Glomerular visceral epithelial cell (primary cell): ENCODE measurements around the gene RUBCNL.

Experiments used
- DNase-seq: peaks from one replicate; pipeline ENCODE4 v3.0.0-alpha.2; 2016; ENCODE audit errors: extremely low spot score

Gene RUBCNL

DNA sequence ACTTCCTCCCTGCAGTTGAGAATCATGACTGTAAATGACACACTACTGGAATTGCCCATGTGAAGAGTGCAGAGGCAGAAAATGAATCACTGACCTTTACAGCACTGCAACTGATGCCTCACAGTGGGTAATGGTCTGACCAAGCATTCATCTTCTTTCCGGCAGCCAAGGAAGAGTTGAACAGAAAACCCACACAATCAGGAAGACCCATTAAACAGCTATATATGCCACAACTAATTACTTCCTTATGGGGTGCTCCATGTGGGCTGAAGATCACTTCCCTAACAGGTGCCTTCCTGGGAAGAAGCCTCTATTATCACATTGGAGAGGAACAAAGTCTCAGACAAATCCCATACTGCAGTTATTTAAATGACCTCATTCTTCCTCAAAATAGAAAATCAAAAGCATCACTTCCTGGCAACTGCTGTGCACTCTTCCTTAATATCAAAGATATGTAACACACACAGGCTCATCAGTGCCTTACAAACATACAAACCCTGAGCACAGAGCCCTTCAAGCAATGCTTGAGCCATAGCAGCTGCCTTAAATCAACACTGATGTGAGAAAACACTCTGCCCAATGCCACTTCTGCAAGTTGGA is 45.8 kb downstream of the RUBCNL start:
- peak; percentile 73 for DNase-seq

DNA sequence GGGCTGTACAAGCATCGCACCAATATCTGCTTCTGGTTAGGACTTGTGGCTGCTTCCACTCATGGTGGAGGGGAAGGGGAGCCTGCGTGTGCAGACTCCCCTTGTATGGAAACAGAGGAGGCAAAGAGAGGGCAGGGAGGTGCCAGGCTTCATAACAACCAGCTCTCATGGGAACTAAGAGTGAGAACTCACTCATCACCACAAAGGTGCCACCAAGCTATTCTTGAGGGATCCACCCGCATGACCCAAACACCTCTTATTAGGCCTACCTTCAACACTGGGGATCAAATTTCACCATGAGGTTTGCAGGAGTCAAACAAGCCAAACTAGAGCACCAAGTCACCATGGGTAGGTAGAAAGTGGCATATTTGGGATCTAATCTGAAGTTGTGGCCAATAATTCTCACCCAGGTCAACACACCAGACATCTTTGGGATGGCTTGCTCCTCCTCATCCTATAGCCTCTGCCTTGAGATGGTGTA is 46.4 kb downstream of the RUBCNL start:
- DNase-seq, result no peak

DNA sequence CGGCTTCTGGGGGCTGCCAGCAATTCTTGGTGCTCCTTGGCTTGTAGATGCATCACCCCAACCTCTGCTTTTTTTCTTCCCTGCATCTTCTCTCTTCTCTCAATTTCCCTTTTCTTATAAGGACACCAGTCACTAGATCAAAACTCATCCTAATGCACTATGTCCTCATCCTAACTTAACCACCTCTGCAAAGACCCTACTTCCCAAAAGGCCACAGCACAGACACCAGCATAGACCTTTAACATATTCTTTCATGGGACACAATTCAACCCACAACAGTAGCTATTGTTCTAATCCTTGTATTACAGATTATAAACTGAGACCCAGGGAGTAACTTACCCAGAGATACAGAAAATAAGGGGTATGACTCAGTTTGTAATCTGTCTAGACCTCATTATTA is 47.0 kb downstream of the RUBCNL start:
- no peak for DNase-seq

DNA sequence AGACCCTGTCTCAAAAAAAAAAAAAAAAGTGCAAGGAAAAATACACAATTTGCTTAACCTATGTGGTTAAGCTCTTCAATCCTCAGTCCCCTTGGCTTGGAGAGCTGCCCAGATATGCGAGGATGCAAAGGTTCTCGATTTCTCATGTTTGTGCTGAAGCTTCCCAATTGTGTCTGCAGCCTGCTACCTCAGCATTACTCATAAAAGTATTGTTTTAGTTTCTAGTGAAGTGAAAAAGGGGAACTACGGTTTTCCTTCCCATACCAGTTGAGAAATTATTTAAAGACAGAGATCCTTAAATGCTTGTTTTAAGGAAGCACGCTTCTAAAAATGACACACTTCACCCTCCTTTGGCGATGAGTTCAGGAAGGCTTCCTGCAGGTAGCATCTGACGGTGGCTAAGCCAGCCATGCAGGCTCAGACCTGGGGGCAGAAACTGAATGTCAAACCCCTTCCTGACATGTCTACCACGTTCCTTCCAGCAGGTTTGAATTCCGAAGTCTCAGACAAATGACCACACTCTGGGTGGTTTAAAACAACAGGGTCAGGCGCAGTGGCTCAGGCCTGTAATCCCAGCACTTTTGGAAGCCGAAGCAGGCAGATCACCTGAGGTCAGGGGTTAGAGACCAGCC is 47.9 kb downstream of the RUBCNL start:
- peak; percentile 98 for DNase-seq

DNA sequence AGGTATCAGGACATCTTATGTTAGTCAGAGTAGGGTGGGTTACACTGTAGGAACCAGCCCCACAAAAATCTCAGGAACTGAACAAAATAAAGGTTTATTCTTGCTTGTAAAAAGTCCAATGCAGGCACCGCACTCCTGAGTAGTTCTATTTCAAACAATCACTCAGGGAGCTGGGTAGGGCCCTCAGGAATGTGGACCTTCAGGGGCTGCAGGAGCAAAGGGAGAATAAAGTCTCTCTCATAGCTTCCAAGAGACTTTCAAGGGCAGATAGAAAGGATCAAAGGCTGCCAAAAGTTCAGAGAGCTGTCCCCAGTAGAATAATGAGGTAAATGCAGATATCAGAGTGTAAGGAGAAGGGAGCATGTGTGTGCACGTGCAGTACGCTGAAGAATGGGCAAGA is 49.4 kb downstream of the RUBCNL start:
- no peak for DNase-seq

DNA sequence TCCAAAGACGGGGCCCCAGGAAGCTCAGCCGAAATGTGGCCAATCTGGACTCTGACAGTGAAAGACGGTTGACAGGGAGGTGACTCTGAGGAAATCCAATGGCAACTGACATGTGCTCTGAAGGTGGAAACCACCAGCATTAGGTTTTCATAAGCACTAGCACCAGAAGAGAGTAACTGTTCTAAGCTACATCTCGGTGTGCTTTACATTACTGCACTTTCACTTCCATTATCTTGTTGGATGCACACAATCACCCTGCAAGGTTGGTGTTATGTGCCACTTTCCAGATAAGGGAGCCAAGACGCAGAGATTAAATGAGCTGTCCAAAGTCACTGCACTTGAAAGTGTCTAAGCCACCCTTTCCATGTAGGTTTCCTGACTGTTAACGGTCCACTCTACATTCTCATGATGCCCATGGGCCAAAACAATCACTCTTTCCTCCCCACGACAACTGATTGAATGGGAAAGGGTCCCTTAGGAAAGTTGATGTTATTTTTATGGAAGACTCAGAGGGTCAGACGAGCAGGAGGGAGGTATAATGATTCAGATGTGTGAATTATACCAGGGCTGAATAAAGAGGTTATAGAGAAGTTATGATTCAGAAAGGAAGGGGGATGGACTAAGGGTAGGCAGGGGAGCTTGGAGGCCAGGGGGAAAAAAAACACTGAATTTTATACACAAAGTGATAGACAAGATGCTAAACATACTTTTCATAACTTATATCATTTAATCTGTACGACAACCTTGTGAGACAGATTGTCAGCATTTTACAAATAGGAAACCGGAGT is 52.8 kb downstream of the RUBCNL start:
- DNase-seq, result no peak

DNA sequence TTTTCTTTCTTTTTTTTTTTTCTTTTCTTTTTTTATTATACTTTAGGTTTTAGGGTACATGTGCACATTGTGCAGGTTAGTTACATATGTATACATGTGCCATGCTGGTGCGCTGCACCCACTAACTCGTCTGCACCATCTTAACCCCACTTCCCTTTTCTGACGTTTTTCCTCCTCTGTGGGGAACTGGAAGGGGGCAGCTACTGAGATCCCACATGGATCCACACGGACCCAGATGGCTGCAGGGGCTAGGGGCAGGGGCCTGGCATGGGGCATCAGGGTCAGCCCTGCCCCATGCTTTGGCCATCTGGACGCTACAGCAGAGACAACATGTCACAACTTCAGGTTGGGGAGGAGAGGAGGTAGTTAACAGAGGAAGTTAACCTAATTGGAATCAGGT is 54.3 kb downstream of the RUBCNL start:
- no peak for DNase-seq

DNA sequence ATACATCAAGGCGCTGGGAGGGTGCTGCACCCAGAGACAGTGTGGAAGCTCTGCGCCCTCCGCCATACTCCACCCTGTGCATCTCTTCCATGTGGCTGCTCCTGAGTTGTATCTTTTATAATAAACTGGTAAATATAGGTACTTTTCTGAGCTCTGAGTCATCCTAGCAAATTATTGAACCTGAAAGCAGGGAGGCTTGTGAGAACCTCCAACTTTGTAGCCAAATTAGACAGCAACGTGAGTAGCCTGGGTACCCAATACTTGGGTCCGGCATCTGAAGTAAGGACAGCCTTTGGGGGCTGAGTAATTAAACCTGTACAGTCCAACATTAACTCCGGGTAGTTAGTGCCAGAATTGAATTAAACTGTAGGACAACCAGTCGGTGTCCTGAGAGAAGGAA is 57.4 kb downstream of the RUBCNL start:
- no peak for DNase-seq

DNA sequence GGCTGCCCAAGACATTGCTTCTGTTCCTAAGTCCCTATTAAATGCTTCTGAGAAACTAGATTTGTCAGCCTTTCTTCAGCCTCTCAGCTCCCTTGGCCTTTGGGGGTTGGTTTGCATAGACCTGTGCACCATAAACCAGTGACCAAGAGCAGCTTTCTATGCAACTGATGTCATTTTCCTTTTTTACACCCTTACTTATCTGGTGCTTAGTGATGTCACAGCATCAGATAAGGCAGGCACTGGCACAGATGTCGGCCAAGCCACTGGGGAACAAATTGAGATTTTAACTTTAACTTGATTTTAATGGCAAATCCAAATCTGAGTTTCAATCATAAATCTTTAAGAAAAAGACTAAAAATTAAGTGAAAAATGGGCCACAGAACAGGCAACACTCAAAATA is 59.8 kb downstream of the RUBCNL start:
- DNase-seq, result no peak

DNA sequence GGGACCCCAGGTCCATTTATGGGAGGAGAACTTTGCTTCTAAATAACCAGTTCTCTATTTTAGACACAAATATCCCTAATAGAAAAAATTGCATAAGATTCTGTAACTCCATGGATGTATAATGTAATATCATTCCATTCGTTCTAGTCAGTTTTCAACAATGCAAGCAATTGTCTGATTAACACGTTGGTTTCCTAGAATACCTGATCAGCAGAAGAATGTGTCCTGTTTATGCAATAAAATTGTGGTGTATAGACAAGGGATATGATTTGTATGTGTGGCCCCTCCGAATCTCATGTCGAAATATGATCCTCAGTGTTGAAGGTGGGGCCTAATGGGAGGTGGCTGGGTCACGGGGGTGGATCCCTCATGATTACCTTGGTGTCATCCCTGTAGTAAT is 62.1 kb downstream of the RUBCNL start:
- DNase-seq, result no peak

DNA sequence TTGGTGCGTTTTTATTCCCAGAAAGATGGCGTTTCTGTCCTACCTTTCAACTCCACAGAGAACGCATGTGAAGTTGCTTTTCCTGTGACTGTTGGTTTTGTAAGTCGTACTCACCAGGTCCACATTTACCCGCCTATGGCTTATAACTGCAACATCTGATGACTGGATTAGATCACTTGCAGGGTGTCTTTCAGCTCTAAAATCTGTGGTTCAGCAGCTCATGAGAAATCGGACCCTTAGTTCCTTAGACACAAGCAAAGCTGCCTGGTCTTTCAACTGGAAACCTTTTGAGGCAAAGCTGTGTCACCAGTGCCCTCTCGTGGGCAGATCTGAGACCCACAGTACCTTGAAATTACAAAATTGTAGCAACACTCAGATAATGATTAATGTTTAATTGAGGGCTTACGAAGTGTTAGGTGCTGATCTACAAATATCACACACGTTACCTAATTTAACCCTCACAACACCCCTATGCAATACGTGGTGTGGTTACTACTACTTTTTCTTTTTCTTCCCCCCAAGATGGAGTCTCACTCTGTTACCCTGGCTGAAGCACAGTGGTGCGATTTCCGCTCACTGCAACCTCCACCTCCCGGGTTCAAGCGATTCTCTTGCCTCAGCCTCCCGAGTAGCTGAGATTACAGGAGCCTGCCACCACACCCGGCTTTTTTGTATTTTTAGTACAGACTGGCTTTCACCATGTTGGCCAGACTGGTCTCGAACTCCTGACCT is 65.4 kb downstream of the RUBCNL start:
- peak; percentile 57 for DNase-seq

DNA sequence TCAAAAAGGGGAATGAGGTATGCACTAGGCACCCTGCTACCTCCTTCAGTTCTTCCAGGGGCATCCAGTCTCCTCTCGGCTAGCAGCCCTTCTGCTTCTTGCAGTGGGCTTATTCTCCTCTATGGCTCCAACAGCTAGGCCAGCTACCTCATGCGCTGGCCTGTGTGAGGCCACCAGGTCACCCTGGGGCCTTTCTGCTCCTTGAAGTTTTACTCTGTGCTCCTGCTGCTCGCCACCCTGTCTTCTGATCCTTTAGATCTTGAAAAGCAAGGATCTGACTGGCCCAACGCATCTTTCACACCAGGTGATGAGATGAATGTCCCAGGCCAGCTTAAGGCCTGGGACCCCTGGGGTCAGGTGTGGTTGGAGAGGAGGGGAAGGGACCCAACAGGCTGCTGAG is 66.2 kb downstream of the RUBCNL start:
- no peak for DNase-seq

DNA sequence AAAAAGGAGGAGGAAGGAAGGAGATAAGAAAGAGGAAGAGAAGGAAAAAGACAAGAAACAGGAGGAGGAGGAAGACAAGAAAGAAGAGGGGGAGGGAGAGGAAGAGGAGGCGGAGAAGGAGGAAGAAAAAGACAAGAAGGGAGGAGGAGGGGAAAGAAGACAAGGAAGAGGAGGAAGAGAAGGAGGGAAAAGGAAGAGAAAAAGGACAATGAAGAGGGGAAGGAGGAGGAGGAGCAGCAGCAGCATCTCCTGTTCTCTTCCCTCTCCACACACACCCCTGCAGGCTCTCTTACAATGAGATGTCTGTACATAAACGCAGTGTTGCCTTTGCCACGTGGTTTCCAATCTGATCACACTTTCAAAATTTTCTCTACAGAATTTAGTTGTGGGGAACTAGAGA is 66.6 kb downstream of the RUBCNL start:
- no peak for DNase-seq

DNA sequence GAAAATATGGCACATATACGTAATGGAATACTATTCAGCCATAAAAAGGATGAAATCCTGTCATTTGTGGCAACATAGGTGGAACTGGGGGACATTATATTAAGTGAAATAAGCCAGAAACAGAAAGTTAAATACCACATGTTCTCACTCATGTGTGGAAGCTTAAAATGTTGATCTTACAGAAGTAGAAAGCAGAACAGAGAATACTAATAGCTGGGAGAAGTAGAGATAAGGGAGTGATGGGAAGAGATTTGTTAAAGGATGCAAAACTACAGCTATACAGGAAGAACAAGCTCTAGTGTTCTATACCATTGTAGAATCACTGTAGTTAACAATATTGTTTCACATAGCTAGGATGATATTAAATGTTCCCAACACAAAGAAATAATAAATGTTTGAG is 68.1 kb downstream of the RUBCNL start:
- no peak for DNase-seq

DNA sequence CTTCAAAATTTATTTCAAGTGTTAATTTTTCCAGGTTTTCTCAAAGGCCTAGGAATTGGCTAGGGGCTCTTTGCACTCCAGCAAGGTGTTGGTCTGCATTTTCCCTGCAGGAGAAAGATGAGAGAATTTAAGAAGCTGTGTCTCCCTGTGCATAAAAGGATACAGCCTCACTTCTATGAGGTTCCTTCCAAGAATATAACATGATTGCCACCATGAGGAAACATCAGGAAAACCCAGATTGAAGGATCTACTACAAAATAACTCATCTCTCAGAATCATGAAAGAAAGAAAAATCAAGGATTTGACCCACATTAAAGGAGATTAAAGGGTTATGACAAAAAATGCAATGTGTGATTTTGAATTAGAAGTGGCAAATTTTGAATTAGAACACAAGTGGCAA is 69.9 kb downstream of the RUBCNL start:
- DNase-seq, result no peak

DNA sequence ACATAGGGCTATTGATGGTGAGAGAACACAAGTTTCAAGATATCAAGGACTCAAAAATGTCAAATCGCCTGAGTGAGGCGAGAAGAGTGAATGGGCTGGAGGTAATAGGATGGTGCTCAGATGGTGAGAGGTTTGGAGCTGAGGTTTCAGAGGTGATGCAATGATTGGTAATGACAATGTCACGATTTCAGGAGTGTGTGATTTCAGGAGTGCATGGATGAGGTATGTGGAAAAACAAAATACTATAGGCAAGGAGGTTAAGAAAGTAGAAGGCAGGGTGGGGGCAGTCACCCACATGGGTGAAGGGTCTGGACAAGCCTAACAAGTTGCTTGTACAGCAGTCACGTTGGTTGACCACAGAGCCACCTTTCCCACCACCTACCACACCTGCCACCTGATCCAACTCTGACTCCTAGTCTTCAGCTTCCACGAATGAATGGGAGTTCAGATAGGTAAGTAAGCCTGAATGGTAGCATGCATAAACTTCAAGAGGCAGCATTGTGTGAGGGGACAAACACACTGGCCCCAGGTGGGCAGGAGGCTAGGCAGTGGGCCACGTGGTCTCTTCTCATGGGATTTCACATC is 71.5 kb downstream of the RUBCNL start:
- DNase-seq, result no peak

DNA sequence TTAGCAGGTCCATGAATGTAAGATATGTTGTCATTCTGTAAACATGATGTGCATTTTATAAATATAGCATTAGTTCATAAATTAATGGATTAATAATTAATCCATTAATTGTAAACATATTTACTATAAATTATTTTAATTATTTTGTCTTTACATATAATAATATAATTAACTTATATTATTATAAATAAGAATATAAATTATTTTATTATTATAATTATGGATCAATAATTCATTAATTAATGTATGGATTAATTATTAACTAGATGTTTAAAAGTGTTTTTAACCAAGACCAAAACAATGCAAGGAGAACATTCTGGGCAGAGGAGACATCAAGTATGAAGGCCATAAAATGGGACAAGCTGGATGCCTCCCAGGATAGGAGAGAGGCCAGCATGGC is 72.0 kb downstream of the RUBCNL start:
- DNase-seq, result no peak

DNA sequence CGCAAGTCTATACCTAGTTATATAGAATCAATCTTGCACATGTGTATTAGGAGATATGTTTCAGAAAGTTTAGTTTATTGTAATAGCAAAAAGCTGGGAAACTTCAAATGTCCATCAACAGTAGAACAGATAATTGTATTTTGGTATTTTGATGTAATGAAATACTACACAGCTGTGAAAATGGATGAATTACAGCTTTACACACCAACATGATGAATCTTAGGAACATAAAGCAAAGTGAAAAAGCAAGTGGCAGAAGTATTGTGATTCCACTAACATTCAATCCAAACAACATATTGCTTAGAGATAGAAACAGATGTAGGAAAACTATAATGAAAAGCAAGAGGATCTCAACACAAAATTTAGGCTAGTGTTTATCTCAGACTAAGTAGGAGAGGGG is 72.5 kb downstream of the RUBCNL start:
- no peak for DNase-seq

DNA sequence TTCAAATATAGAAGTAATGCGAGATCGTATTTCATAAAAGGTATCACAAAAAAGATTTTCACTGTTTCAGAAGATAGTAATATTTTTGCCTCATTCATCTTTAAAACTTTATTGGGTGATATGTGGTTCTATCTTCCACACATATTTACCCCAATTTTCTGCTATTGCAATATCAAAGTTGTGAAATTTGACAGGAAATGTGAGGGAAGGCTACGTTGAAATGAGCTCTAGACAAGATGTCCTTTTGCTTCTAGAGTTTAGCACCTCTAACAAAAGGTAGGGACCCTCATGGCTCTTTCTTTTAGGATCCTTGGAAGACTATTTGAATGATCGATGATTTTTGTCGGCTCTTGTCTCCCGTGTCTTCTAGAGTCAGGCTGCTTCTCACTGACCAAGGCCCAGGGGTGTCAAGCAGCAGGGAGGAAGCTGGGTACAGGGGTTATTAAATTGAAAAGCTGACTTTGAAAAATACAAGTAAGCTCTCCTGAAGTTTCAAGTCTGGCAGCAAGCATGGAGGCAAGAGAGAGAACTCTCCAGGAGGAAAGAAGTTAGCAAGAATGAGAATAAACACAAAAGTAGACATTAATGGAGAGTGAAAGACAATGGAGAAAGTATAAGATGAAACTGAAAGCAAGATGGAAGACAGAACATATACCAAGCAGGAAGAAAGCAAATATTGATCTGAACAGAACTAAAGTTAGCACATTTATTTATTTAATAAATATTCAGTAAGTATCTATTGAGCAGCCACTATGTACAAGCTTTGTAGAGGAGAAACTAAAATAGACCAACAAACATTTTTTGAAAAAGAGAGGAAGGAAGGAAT is 73.4 kb downstream of the RUBCNL start:
- DNase-seq, result no peak

DNA sequence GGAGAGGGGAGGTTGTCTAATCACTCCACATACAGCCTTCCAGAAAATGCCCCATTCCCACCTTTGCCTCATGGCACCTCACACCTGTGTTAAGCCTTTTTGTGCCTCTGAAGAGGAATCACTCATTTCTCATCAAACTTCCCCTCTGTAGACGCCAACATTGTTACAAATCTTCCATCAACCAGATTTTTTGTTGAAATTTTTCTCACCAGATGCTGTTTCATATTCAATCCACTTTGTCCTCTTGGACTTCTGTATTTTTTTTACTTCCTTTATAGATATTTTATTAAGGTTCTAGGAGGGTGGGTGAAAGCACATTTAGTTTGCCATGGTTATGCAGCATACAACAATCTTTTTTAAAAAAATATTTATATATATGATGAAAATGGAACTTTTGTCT is 74.0 kb downstream of the RUBCNL start:
- no peak for DNase-seq

DNA sequence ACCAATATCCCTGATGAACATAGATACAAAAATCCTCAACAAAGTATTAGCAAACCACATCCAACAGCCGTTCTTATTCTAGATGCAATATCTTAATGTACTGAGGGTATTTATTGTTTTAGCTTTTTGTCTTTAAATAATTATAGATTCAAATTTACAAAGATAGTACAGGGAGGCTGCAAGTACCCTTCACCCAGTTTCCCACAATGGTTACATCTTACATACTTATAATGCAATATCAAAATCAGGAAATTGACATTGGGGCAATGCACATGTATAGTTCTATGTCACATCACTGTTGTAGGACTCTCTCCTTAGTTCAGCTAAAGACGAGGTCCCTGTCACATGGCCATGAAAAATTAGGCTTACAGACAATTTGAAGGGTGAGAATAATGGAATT is 75.8 kb downstream of the RUBCNL start:
- DNase-seq, result no peak
